ENCODE results near the gene KCTD7.

- TF ChIP-seq POLR2A (IDR thresholded peaks at IDR 0.05) (no peak), CTCF (IDR thresholded peaks at IDR 0.05) (no peak), EP300 (IDR thresholded peaks at IDR 0.05) (no peak)
Observed at GRCh38 chr7:66583490-66584110, 45.1 kb upstream of the KCTD7 start.
